Neural crest cell (in vitro differentiated cells): ENCODE data around the gene THUMPD1. TPM values are rescaled to one million over a fixed set of nuclear protein-coding genes. Genes with fewer than 3 reads are reported as not detected.

Source experiments
- DNase-seq: peaks from one replicate; pipeline ENCODE4 v3.0.0; 2021; ENCODE audit warnings: low read depth, mixed read lengths, low spot score
- H3K27ac Mint-ChIP-seq: one replicate; pipeline ENCODE4 v1.8.0; 2021; ENCODE audit warnings: mild to moderate bottlenecking, mixed read lengths; ENCODE audit not compliant: unreplicated experiment
- H3K27me3 Mint-ChIP-seq: 2 replicates; pipeline ENCODE4 v1.8.0; 2021; ENCODE audit warnings: low read depth, mild to moderate bottlenecking, mixed read lengths
- H3K36me3 Mint-ChIP-seq: 2 replicates; pipeline ENCODE4 v1.8.0; 2021; ENCODE audit warnings: low read depth, mild to moderate bottlenecking, mixed read lengths
- H3K4me1 Mint-ChIP-seq: 2 replicates; pipeline ENCODE4 v1.8.0; 2021; ENCODE audit warnings: mixed read lengths
- H3K4me3 Mint-ChIP-seq: one replicate; pipeline ENCODE4 v1.8.0; 2021; ENCODE audit warnings: mild to moderate bottlenecking, mixed read lengths
- H3K9me3 Mint-ChIP-seq: 2 replicates; pipeline ENCODE4 v1.8.0; 2021; ENCODE audit warnings: mixed read lengths
- CTCF ChIP-seq: fragments of 200-600 bp; sonication (generic); conservative IDR thresholded peaks from 2 replicates; pipeline ENCODE4 v1.5.0; 2021; ENCODE audit warnings: antibody characterized with exemption, mild to moderate bottlenecking
- total RNA-seq: library from RNA; stranded (reverse); gene quantifications from 2 replicates; pipeline ENCODE4 v1.2.1, GENCODE V29; 2021

THUMPD1 gene
- total RNA-seq, 1 donor from 2014 or later, result 41.5 TPM

- peak; percentile 69 for TF ChIP-seq CTCF
- no peak overlapping the region for H3K27ac Mint-ChIP-seq
- no peaks in the 10 kb centered on the region for H3K9me3 Mint-ChIP-seq
- peak; percentile 58 for DNase-seq
- H3K4me3 Mint-ChIP-seq, result no peak overlapping the region
- no peaks in the 10 kb centered on the region for H3K4me1 Mint-ChIP-seq
- H3K27me3 Mint-ChIP-seq, result no peaks in the 10 kb centered on the region
- no peaks in the 10 kb centered on the region for H3K36me3 Mint-ChIP-seq
These were observed 33.2 kb upstream of the THUMPD1 start for GRCh38 chr16:20774703-20775362.

- DNase-seq, result no peak
- no peak overlapping the region for H3K4me3 Mint-ChIP-seq
- no peaks in the 10 kb centered on the region for H3K9me3 Mint-ChIP-seq
- no peaks in the 10 kb centered on the region for H3K27me3 Mint-ChIP-seq
- no peak overlapping the region for H3K27ac Mint-ChIP-seq
- H3K36me3 Mint-ChIP-seq, result no peaks in the 10 kb centered on the region
- TF ChIP-seq CTCF, result no peak
- H3K4me1 Mint-ChIP-seq, result no peaks in the 10 kb centered on the region
These were observed 32.1 kb upstream of the THUMPD1 start for GRCh38 chr16:20773679-20774078.

- TF ChIP-seq CTCF, result no peak
- Mint-ChIP-seq H3K27me3 (peaks cover 3% of the 10 kb centered on the region), H3K36me3 (no peaks in the 10 kb centered on the region), H3K9me3 (no peaks in the 10 kb centered on the region), H3K4me1 (peaks cover 3% of the 10 kb centered on the region), H3K27ac (no peak overlapping the region), H3K4me3 (no peak overlapping the region)
- no peak for DNase-seq
These were observed 27.2 kb upstream of the THUMPD1 start for GRCh38 chr16:20768818-20769217.

GRCh38 chr16:20768121-20768520, 26.5 kb upstream of the THUMPD1 start:
- TF ChIP-seq CTCF, result no peak
- no peaks in the 10 kb centered on the region for H3K36me3 Mint-ChIP-seq
- no peaks in the 10 kb centered on the region for H3K9me3 Mint-ChIP-seq
- no peak overlapping the region for H3K27ac Mint-ChIP-seq
- H3K4me1 Mint-ChIP-seq, result peaks cover 6% of the 10 kb centered on the region
- no peak overlapping the region for H3K4me3 Mint-ChIP-seq
- peaks cover 3% of the 10 kb centered on the region for H3K27me3 Mint-ChIP-seq
- DNase-seq, result no peak

GRCh38 chr16:20767577-20767976, 26.0 kb upstream of the THUMPD1 start:
- Mint-ChIP-seq H3K4me1 (peaks cover 6% of the 10 kb centered on the region), H3K27me3 (peaks cover 4% of the 10 kb centered on the region), H3K36me3 (no peaks in the 10 kb centered on the region), H3K4me3 (no peak overlapping the region), H3K9me3 (peaks cover 2% of the 10 kb centered on the region), H3K27ac (no peak overlapping the region)
- TF ChIP-seq CTCF, result no peak
- no peak for DNase-seq
